ENCODE data around the gene TPX2. TPM values are rescaled to one million over a fixed set of nuclear protein-coding genes. Genes with fewer than 3 reads are reported as not detected.

The TPX2 gene
- polyA plus RNA-seq, 1 donor = 20.7 TPM

Other genes starting within 250 kb of the TPX2 start
- gene HM13, start 224.8 kb upstream of the TPX2 start, polyA plus RNA-seq (ENCODE audit: insufficient read length) = 84.3 TPM
- 22.8 TPM for gene ID1, start 134.0 kb upstream of the TPX2 start, polyA plus RNA-seq (ENCODE audit: insufficient read length)
- gene COX4I2, start 101.4 kb upstream of the TPX2 start, polyA plus RNA-seq (ENCODE audit: insufficient read length) = 9.2 TPM
- gene BCL2L1, start 16.4 kb upstream of the TPX2 start, polyA plus RNA-seq (ENCODE audit: insufficient read length) = 28.1 TPM
- 54.0 TPM for gene MYLK2, start 80.1 kb downstream of the TPX2 start, polyA plus RNA-seq (ENCODE audit: insufficient read length)
- 4.5 TPM for gene FOXS1, start 106.3 kb downstream of the TPX2 start, polyA plus RNA-seq (ENCODE audit: insufficient read length)
- gene DUSP15, start 131.2 kb downstream of the TPX2 start, polyA plus RNA-seq (ENCODE audit: insufficient read length) = 3.0 TPM
- 0.25 TPM for gene TTLL9, start 131.3 kb downstream of the TPX2 start, polyA plus RNA-seq (ENCODE audit: insufficient read length)
- gene PDRG1, start 212.8 kb downstream of the TPX2 start, polyA plus RNA-seq (ENCODE audit: insufficient read length) = 19.2 TPM
- 0.05 TPM for gene XKR7, start 228.9 kb downstream of the TPX2 start, polyA plus RNA-seq (ENCODE audit: insufficient read length)